ENCODE data around the gene CRYBB2.
"Not testable (repeated sequence)": the region's sequence is repeated elsewhere in the genome, so short reads cannot be mapped to it uniquely, and the experiment has no call there.

DNA sequence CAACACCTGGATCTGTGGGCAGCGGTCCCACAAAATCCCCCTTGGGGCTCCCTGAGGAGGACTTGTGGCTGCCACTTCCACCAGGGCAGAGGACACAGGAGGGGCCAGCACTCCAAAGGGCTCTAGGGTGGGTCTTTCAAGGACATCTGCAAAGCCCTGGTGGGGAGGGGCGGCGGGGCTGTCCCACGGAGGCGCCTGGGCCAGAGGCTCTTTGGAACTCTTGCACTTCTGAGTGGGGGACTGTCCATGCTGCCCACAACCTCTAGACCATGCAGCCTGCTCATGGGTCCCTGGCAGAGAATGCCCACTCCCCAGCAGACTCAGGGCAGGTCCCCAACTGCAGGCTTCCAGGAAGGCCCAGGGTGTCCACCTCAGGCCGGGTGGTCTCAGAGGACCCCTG lies 41.1 kb upstream of the CRYBB2 start:
- TF ChIP-seq, protein P1, sequence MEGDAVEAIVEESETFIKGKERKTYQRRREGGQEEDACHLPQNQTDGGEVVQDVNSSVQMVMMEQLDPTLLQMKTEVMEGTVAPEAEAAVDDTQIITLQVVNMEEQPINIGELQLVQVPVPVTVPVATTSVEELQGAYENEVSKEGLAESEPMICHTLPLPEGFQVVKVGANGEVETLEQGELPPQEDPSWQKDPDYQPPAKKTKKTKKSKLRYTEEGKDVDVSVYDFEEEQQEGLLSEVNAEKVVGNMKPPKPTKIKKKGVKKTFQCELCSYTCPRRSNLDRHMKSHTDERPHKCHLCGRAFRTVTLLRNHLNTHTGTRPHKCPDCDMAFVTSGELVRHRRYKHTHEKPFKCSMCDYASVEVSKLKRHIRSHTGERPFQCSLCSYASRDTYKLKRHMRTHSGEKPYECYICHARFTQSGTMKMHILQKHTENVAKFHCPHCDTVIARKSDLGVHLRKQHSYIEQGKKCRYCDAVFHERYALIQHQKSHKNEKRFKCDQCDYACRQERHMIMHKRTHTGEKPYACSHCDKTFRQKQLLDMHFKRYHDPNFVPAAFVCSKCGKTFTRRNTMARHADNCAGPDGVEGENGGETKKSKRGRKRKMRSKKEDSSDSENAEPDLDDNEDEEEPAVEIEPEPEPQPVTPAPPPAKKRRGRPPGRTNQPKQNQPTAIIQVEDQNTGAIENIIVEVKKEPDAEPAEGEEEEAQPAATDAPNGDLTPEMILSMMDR (IDR thresholded peaks at IDR 0.05 in 4 of 5, conservative IDR thresholded peaks at IDR 0.05 in 1 of 5): not testable (repeated sequence)
- not testable (repeated sequence) for TF ChIP-seq POLR2A (IDR thresholded peaks at IDR 0.05)
